GM18907 (cell line): ENCODE data around the gene CTLA4.

Source experiments
- ATAC-seq: cut with Tn5 transposase; IDR thresholded peaks from one replicate; pipeline ENCODE4 v1.9.1; 2021; ENCODE audit warnings: mild to moderate bottlenecking, moderate library complexity; ENCODE audit not compliant: unreplicated experiment

The CTLA4 gene

GRCh38 chr2:203867561-203868200, at the start of gene CTLA4:
TSS of gene CTLA4 (plus strand) at chr2:203867771. CDS start at chr2:203867943, 172 bp downstream.
- ATAC-seq, result no peak

GRCh38 chr2:203818656-203819055, 48.9 kb upstream of the CTLA4 start:
- no peak for ATAC-seq

- ATAC-seq, result no peak
Measured at GRCh38 chr2:203819434-203820133, 48.0 kb upstream of the CTLA4 start.

- ATAC-seq, result peak; percentile 91
Measured at GRCh38 chr2:203820969-203821368, 46.6 kb upstream of the CTLA4 start.

- no peak for ATAC-seq
Measured at GRCh38 chr2:203822240-203822639, 45.3 kb upstream of the CTLA4 start.

- no peak for ATAC-seq
Measured at GRCh38 chr2:203823173-203823572, 44.4 kb upstream of the CTLA4 start.

- no peak for ATAC-seq
Measured at GRCh38 chr2:203824057-203824456, 43.5 kb upstream of the CTLA4 start.

- ATAC-seq, result no peak
Measured at GRCh38 chr2:203824603-203825002, 43.0 kb upstream of the CTLA4 start.

- no peak for ATAC-seq
Measured at GRCh38 chr2:203826704-203827103, 40.9 kb upstream of the CTLA4 start.

GRCh38 chr2:203830304-203831055, 37.1 kb upstream of the CTLA4 start:
- no peak for ATAC-seq

- ATAC-seq, result no peak
Measured at GRCh38 chr2:203835420-203835819, 32.2 kb upstream of the CTLA4 start.

GRCh38 chr2:203835892-203836800, 31.4 kb upstream of the CTLA4 start:
- no peak for ATAC-seq

- no peak for ATAC-seq
Measured at GRCh38 chr2:203840655-203841205, 26.8 kb upstream of the CTLA4 start.

GRCh38 chr2:203841654-203842053, 25.9 kb upstream of the CTLA4 start:
- no peak for ATAC-seq

GRCh38 chr2:203842373-203842772, 25.2 kb upstream of the CTLA4 start:
- ATAC-seq, result no peak

GRCh38 chr2:203846490-203847105, 21.0 kb upstream of the CTLA4 start:
- ATAC-seq, result no peak

GRCh38 chr2:203849010-203849409, 18.6 kb upstream of the CTLA4 start:
- ATAC-seq, result no peak

GRCh38 chr2:203852760-203853159, 14.8 kb upstream of the CTLA4 start:
- no peak for ATAC-seq

GRCh38 chr2:203853271-203853670, 14.3 kb upstream of the CTLA4 start:
- no peak for ATAC-seq

GRCh38 chr2:203853722-203854121, 13.8 kb upstream of the CTLA4 start:
- no peak for ATAC-seq
